ENCODE measurements around the gene HSD17B14.

HSD17B14 gene

GRCh38 chr19:48870048-48870447 is 33.8 kb upstream of the HSD17B14 start:
- DNase-seq (ENCODE audit: insufficient read length, low spot score) (no peak), FAIRE-seq (no peak)
- TF ChIP-seq, protein P1, sequence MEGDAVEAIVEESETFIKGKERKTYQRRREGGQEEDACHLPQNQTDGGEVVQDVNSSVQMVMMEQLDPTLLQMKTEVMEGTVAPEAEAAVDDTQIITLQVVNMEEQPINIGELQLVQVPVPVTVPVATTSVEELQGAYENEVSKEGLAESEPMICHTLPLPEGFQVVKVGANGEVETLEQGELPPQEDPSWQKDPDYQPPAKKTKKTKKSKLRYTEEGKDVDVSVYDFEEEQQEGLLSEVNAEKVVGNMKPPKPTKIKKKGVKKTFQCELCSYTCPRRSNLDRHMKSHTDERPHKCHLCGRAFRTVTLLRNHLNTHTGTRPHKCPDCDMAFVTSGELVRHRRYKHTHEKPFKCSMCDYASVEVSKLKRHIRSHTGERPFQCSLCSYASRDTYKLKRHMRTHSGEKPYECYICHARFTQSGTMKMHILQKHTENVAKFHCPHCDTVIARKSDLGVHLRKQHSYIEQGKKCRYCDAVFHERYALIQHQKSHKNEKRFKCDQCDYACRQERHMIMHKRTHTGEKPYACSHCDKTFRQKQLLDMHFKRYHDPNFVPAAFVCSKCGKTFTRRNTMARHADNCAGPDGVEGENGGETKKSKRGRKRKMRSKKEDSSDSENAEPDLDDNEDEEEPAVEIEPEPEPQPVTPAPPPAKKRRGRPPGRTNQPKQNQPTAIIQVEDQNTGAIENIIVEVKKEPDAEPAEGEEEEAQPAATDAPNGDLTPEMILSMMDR (IDR thresholded peaks at IDR 0.05; ENCODE audit: insufficient read depth, missing control alignments): no peak

GRCh38 chr19:48868114-48868886 is 32.0 kb upstream of the HSD17B14 start, which contains the start of gene PLEKHA4:
Gene PLEKHA4 (minus strand): TSS chr19:48868617. CDS start chr19:48867620, 997 bp downstream.
- TF ChIP-seq, protein P1 (IDR thresholded peaks at IDR 0.05; ENCODE audit: insufficient read depth, missing control alignments): no peak
- DNase-seq (ENCODE audit: insufficient read length, low spot score) (no peak), FAIRE-seq (no peak)

- FAIRE-seq (no peak), DNase-seq (ENCODE audit: insufficient read length, low spot score) (no peak)
- TF ChIP-seq, protein P1 (IDR thresholded peaks at IDR 0.05; ENCODE audit: insufficient read depth, missing control alignments): no peak
Measured at GRCh38 chr19:48867746-48868113, 31.4 kb upstream of the HSD17B14 start.

- TF ChIP-seq, protein P1 (IDR thresholded peaks at IDR 0.05; ENCODE audit: insufficient read depth, missing control alignments): no peak
- DNase-seq (ENCODE audit: insufficient read length, low spot score): no peak
- FAIRE-seq: no peak
Measured at GRCh38 chr19:48867123-48867745, 30.9 kb upstream of the HSD17B14 start.

DNA sequence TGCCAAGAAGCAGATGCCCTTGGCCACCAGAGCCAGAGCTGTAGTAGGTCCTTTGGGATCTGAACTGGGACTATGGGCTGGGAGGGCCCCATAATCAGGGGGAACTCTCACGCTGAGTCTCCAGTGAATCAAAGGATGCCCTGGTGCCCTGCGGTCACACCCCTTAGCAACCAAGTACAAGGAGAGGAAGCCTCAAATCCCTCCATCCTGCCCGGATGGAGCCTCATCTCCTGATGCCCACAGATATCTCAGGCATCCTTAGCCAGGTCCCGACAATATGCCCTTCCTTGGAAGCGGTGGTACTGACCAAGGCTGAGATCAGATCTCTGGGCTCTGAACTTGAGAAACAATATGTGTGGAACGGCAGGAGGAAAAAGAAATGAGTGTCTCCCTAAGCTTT is 30.4 kb upstream of the HSD17B14 start:
- TF ChIP-seq, protein P1 (IDR thresholded peaks at IDR 0.05; ENCODE audit: insufficient read depth, missing control alignments): no peak
- FAIRE-seq (no peak), DNase-seq (ENCODE audit: insufficient read length, low spot score) (no peak)

DNA sequence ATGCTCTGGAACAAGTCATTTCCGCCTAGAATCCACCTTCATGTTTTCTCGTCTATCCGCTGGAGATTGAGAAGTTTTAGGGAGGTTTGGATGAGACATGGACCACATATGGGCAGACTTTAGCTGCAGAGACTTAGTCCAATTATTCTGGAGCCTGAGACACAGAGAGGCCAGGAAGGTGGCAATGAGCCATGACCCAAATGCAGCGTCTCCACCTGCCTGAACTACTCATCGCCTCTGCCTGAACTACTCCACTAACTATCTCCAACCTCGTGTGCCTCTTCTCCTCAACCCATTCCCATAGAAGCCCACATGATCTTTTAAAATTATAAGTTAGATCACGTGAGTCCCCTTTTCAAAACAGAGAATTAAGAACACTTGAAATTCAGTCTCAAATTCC is 26.5 kb upstream of the HSD17B14 start:
- DNase-seq (ENCODE audit: insufficient read length, low spot score): no peak
- no peak for FAIRE-seq
- TF ChIP-seq, protein P1 (IDR thresholded peaks at IDR 0.05; ENCODE audit: insufficient read depth, missing control alignments): no peak

DNA sequence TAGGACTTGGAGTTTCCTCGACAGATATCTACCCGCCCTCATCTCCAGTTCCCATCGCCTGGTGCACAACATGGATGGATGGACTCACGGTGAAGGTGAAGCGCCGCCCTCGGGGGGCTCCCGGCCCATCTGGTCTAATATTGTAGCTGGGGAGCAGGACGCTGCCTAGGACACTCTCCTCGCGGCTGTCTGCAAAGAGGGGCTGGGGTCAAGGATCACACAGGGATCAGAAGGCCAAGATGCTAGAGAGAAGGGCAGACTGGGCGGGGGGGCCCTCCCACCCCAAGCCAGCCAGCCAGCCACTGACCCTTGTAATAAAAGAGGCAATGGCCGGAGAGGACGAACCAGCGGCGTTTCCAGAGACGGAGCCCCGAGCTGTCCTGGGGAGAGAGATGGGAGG is 25.0 kb upstream of the HSD17B14 start:
- TF ChIP-seq, protein P1 (IDR thresholded peaks at IDR 0.05; ENCODE audit: insufficient read depth, missing control alignments): no peak
- no peak for FAIRE-seq
- no peak for DNase-seq (ENCODE audit: insufficient read length, low spot score)
